Loucy (cell line): ENCODE measurements around the gene GPR18.

Source experiments
- CTCF ChIP-seq: fragments of 200-600 bp; sonication (generic); conservative IDR thresholded peaks from 2 replicates; pipeline ENCODE4 v1.5.1; 2014; ENCODE audit warnings: mild to moderate bottlenecking, antibody characterized with exemption, low read length
- EZH2phosphoT487 ChIP-seq: fragments of 200-600 bp; IDR thresholded peaks from 2 replicates; pipeline ENCODE4 v1.6.1; 2018; ENCODE audit warnings: antibody characterized with exemption, mild to moderate bottlenecking, moderate library complexity, borderline replicate concordance

DNA sequence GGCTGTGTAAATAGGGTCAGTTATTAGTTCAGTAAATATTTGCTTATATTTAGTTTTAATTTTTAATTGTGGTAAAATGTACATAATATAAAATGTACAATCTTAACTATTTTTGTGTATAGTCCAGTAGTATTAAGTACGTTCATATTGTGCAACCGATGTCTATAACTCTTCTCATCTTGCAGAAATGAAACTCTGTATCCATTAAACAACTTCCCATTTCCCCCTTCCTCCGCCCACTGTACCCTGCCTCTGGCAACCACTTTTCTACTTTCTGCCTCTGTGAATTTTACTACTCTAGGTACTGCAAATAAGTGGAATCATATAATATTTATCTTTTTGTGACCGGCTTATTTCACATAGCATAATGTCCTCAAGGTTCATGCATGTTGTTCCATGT lies 33.1 kb downstream of the GPR18 start:
- TF ChIP-seq CTCF (no peak), EZH2phosphoT487 (no peak)
